CD4-positive, alpha-beta T cell treated with Interleukin-12 subunit alpha and Interleukin-12 subunit beta, for 1 hour (primary cell): ENCODE results near the gene OSER1.
A peak's percentile ranks its signal among the peaks of the same experiment; 100 is the strongest.
"Not testable (repeated sequence)": the region's sequence is repeated elsewhere in the genome, so short reads cannot be mapped to it uniquely, and the experiment has no call there.

Source experiments
- DNase-seq: peaks from one replicate; pipeline ENCODE4 v3.0.0-alpha.2; 2020

Gene OSER1

GRCh38 chr20:44210406-44211176, at the start of gene OSER1:
OSER1 (minus strand) TSS chr20:44210771; CDS start chr20:44206957, 3,814 bp downstream.
- peak; percentile 98 for DNase-seq

GRCh38 chr20:44258226-44258890, 47.8 kb upstream of the OSER1 start:
- DNase-seq: no peak

- no peak for DNase-seq
Measured at GRCh38 chr20:44256961-44257360, 46.4 kb upstream of the OSER1 start.

- DNase-seq: no peak
Measured at GRCh38 chr20:44255942-44256341, 45.4 kb upstream of the OSER1 start.

GRCh38 chr20:44254073-44254472, 43.5 kb upstream of the OSER1 start:
- DNase-seq: no peak

- no peak for DNase-seq
Measured at GRCh38 chr20:44253528-44253927, 43.0 kb upstream of the OSER1 start.

GRCh38 chr20:44251284-44251683, 40.7 kb upstream of the OSER1 start:
- DNase-seq: no peak

- no peak for DNase-seq
Measured at GRCh38 chr20:44248410-44248759, 37.8 kb upstream of the OSER1 start.

- peak; percentile 7 for DNase-seq
Measured at GRCh38 chr20:44247586-44248409, 37.2 kb upstream of the OSER1 start.

GRCh38 chr20:44247131-44247571, 36.6 kb upstream of the OSER1 start, which contains the start of gene GDAP1L1:
GDAP1L1 (plus strand) TSS chr20:44247308; CDS start chr20:44247335, 27 bp downstream.
- DNase-seq: no peak

- no peak for DNase-seq
Measured at GRCh38 chr20:44245977-44246376, 35.4 kb upstream of the OSER1 start.

GRCh38 chr20:44241796-44242195, 31.2 kb upstream of the OSER1 start:
- no peak for DNase-seq

- DNase-seq: not testable (repeated sequence)
Measured at GRCh38 chr20:44236840-44237239, 26.3 kb upstream of the OSER1 start.

GRCh38 chr20:44235702-44236101, 25.1 kb upstream of the OSER1 start:
- no peak for DNase-seq

- no peak for DNase-seq
Measured at GRCh38 chr20:44234566-44235317, 24.2 kb upstream of the OSER1 start.

- DNase-seq: no peak
Measured at GRCh38 chr20:44233436-44234016, 23.0 kb upstream of the OSER1 start.

- DNase-seq: not testable (repeated sequence)
Measured at GRCh38 chr20:44232469-44232856, 21.9 kb upstream of the OSER1 start.

GRCh38 chr20:44231713-44232468, 21.3 kb upstream of the OSER1 start:
- DNase-seq: no peak

- no peak for DNase-seq
Measured at GRCh38 chr20:44231193-44231592, 20.6 kb upstream of the OSER1 start.

GRCh38 chr20:44228465-44229258, 18.1 kb upstream of the OSER1 start:
- no peak for DNase-seq

- DNase-seq: no peak
Measured at GRCh38 chr20:44224637-44225036, 14.1 kb upstream of the OSER1 start.
